Astrocyte (in vitro differentiated cells and primary cell): ENCODE measurements around the gene SCN1B. TPM values are rescaled to one million over a fixed set of nuclear protein-coding genes. Genes with fewer than 3 reads are reported as not detected.
A peak's percentile ranks its signal among the peaks of the same experiment; 100 is the strongest.

Source experiments
- DNase-seq: peaks from one replicate; pipeline ENCODE4 v3.0.0-alpha.2; 2010; ENCODE audit warnings: low read depth
- FAIRE-seq: peaks from 2 replicates; lab custom pipeline; 2011; peaks lifted over from hg19 to GRCh38; lab: Jason Lieb, UNC
- H2AFZ ChIP-seq: 2 replicates; pipeline ENCODE4 v1.6.0; 2012; ENCODE audit warnings: low read depth, low read length, inconsistent platforms
- H3K27ac ChIP-seq: 2 replicates; pipeline ENCODE4 v1.5.1; 2011; ENCODE audit warnings: low read depth, low read length, inconsistent platforms
- H3K27me3 ChIP-seq: 2 replicates; pipeline ENCODE4 v1.6.0; 2011; ENCODE audit warnings: low read length, inconsistent platforms; ENCODE audit not compliant: insufficient read depth
- H3K36me3 ChIP-seq: 2 replicates; pipeline ENCODE4 v1.5.1; 2011; ENCODE audit warnings: low read length, inconsistent platforms; ENCODE audit not compliant: insufficient read depth
- H3K4me1 ChIP-seq: 2 replicates; pipeline ENCODE4 v1.5.1; 2011; ENCODE audit warnings: low read length, inconsistent platforms; ENCODE audit not compliant: insufficient read depth
- H3K4me2 ChIP-seq: 2 replicates; pipeline ENCODE4 v1.6.0; 2012; ENCODE audit warnings: low read length, inconsistent platforms
- H3K4me3 ChIP-seq: 2 replicates; pipeline ENCODE4 v1.5.1; 2011; ENCODE audit warnings: low read depth, mild to moderate bottlenecking, low read length, inconsistent platforms; ENCODE audit not compliant: insufficient read depth
- H3K79me2 ChIP-seq: 2 replicates; pipeline ENCODE4 v1.6.0; 2012; ENCODE audit warnings: mild to moderate bottlenecking, low read length, inconsistent platforms; ENCODE audit not compliant: insufficient read depth
- H3K9ac ChIP-seq: 2 replicates; pipeline ENCODE4 v1.6.0; 2012; ENCODE audit warnings: mild to moderate bottlenecking, low read length, inconsistent platforms
- H3K9me3 ChIP-seq: 2 replicates; pipeline ENCODE4 v1.5.1; 2012; ENCODE audit warnings: low read depth, mild to moderate bottlenecking, low read length, inconsistent platforms; ENCODE audit not compliant: insufficient read depth
- H4K20me1 ChIP-seq: 2 replicates; pipeline ENCODE4 v1.6.0; 2012; ENCODE audit warnings: low read length, inconsistent platforms; ENCODE audit not compliant: insufficient read depth
- H3K27ac Mint-ChIP-seq: one replicate; pipeline ENCODE4 v1.8.0; 2021; ENCODE audit warnings: mild to moderate bottlenecking, mixed read lengths; ENCODE audit not compliant: unreplicated experiment
- H3K27me3 Mint-ChIP-seq: one replicate; pipeline ENCODE4 v1.8.0; 2021; ENCODE audit warnings: low read depth, mixed read lengths; ENCODE audit not compliant: unreplicated experiment
- H3K36me3 Mint-ChIP-seq: one replicate; pipeline ENCODE4 v1.8.0; 2021; ENCODE audit warnings: low read depth, mixed read lengths; ENCODE audit not compliant: unreplicated experiment
- H3K4me1 Mint-ChIP-seq: one replicate; pipeline ENCODE4 v1.8.0; 2021; ENCODE audit warnings: low read depth, mixed read lengths; ENCODE audit not compliant: unreplicated experiment
- H3K4me3 Mint-ChIP-seq: one replicate; pipeline ENCODE4 v1.8.0; 2021; ENCODE audit warnings: mild to moderate bottlenecking, moderate library complexity, mixed read lengths; ENCODE audit not compliant: unreplicated experiment
- H3K9me3 Mint-ChIP-seq: one replicate; pipeline ENCODE4 v1.8.0; 2021; ENCODE audit warnings: mild to moderate bottlenecking, mixed read lengths; ENCODE audit not compliant: unreplicated experiment
- CTCF ChIP-seq: IDR thresholded peaks from 2 replicates; pipeline ENCODE4 v1.5.1; 2011; ENCODE audit warnings: low read depth, mild to moderate bottlenecking, inconsistent platforms, low read length, moderate library complexity; ENCODE audit not compliant: insufficient read depth
- EZH2 ChIP-seq: IDR thresholded peaks from 2 replicates; pipeline ENCODE4 v1.6.1; 2012; ENCODE audit warnings: mild to moderate bottlenecking, low read length, inconsistent platforms; ENCODE audit not compliant: insufficient read depth
- total RNA-seq: library from RNA; stranded (reverse); gene quantifications from 2 replicates; pipeline ENCODE4 v1.2.1, GENCODE V29; 2021

The SCN1B gene
- total RNA-seq, 1 donor from 2014 or later, result 3.0 TPM

GRCh38 chr19:35087393-35087792, 57.1 kb downstream of the SCN1B start:
- no peaks in the 10 kb centered on the region for H4K20me1 ChIP-seq
- H3K27ac Mint-ChIP-seq, result peak overlapping the region; percentile 4
- no peaks in the 10 kb centered on the region for H3K36me3 Mint-ChIP-seq
- H3K4me1 ChIP-seq, result peaks cover 17% of the 10 kb centered on the region
- H3K9me3 Mint-ChIP-seq, result no peaks in the 10 kb centered on the region
- TF ChIP-seq EZH2, result no peak
- no peak for TF ChIP-seq CTCF
- no peaks in the 10 kb centered on the region for H3K27me3 ChIP-seq
- no peak overlapping the region for H3K9ac ChIP-seq
- H2AFZ ChIP-seq, result no peak overlapping the region
- H3K36me3 ChIP-seq, result no peaks in the 10 kb centered on the region
- no peak overlapping the region for H3K4me3 ChIP-seq
- H3K27me3 Mint-ChIP-seq, result peaks cover 8% of the 10 kb centered on the region
- FAIRE-seq, result no peak
- no peak for DNase-seq
- H3K27ac ChIP-seq, result no peak overlapping the region
- H3K4me3 Mint-ChIP-seq, result no peak overlapping the region
- H3K79me2 ChIP-seq, result no peaks in the 10 kb centered on the region
- H3K9me3 ChIP-seq, result no peaks in the 10 kb centered on the region
- H3K4me1 Mint-ChIP-seq, result peaks cover 5% of the 10 kb centered on the region
- H3K4me2 ChIP-seq, result no peak overlapping the region

DNA sequence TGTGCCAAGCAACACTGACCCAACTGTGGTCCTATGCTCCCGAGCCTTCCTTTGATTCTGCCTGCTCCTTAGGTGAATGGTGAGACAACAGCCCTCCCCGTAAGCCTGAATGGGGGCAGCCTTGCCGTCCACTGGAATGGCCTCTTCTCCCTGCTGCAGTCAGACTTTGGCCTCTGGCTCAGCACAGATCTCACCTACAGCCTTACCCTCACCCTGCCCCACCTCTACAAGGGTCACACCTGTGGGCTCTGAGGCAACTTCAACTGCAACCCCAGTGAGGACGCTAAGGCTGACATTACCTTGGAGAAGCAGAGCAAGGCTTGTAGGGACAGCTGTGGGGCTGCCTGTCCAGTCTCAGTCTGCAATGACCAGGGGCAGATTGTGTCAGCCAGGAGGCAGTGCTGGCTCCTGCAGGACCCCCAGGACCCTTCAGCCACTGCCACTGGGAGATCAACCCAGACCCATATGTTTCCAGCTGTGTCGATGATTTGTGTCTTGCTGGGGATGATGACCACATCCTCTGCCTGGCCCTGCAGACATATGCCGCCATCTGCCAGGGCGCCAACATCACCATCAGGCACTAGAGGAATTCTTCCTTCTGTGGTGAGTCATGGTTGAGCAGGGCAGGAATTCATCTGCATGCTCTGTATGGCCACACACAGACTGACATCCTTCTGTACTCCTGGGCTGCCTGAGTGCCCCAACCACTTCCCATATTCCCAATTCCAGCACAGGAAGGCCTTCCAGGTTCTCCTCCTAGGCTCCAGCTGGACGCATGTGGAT, 58.1 kb downstream of the SCN1B start:
- peaks cover 8% of the 10 kb centered on the region for H3K27me3 Mint-ChIP-seq
- H3K27ac Mint-ChIP-seq, result peak overlapping the region; percentile 79
- H3K9ac ChIP-seq, result no peak overlapping the region
- no peaks in the 10 kb centered on the region for H3K9me3 ChIP-seq
- H3K4me1 ChIP-seq, result peaks cover 17% of the 10 kb centered on the region
- DNase-seq, result peak; percentile 80
- FAIRE-seq, result peak; percentile 78
- no peak overlapping the region for H2AFZ ChIP-seq
- no peak overlapping the region for H3K4me3 ChIP-seq
- TF ChIP-seq CTCF (no peak), EZH2 (no peak)
- H3K4me3 Mint-ChIP-seq, result no peak overlapping the region
- H3K4me1 Mint-ChIP-seq, result peaks cover 5% of the 10 kb centered on the region
- H3K4me2 ChIP-seq, result peak overlapping the region; percentile 54
- H3K79me2 ChIP-seq, result no peaks in the 10 kb centered on the region
- H4K20me1 ChIP-seq, result no peaks in the 10 kb centered on the region
- no peaks in the 10 kb centered on the region for H3K36me3 ChIP-seq
- no peaks in the 10 kb centered on the region for H3K27me3 ChIP-seq
- no peaks in the 10 kb centered on the region for H3K9me3 Mint-ChIP-seq
- no peaks in the 10 kb centered on the region for H3K36me3 Mint-ChIP-seq
- no peak overlapping the region for H3K27ac ChIP-seq

DNA sequence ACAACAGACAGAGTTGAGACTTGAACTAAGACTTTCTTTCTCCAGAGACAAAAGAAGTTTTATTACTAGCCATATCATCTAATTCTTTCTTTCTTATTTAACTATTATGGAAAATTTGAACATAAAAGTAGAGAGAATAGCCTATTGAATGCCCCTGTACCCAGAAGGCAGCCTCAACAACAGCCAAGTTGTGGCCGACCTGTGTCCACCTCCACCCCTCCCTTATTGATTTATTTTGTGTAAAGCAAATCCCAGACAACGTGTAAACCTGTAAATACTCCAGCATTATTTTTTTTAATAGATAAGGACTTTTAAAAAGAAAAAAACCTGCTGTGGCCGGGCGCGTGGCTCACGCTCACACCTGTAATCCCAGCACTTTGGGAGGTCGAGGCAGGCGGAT, 59.3 kb downstream of the SCN1B start:
- H4K20me1 ChIP-seq, result no peaks in the 10 kb centered on the region
- H3K4me1 Mint-ChIP-seq, result peaks cover 5% of the 10 kb centered on the region

More for the DNA sequence above, 59.3 kb downstream of the SCN1B start:
- FAIRE-seq (no peak), DNase-seq (no peak)
- Histone ChIP-seq H3K4me2 (no peak overlapping the region), H3K9me3 (no peaks in the 10 kb centered on the region), H3K9ac (no peak overlapping the region), H2AFZ (no peak overlapping the region), H3K4me1 (peaks cover 17% of the 10 kb centered on the region), H3K27ac (no peak overlapping the region), H3K36me3 (no peaks in the 10 kb centered on the region), H3K4me3 (no peak overlapping the region), H3K27me3 (no peaks in the 10 kb centered on the region), H3K79me2 (no peaks in the 10 kb centered on the region)
- TF ChIP-seq EZH2 (no peak), CTCF (no peak)
- H3K9me3 Mint-ChIP-seq, result no peaks in the 10 kb centered on the region
- H3K27me3 Mint-ChIP-seq, result peaks cover 10% of the 10 kb centered on the region
- no peak overlapping the region for H3K27ac Mint-ChIP-seq
- no peak overlapping the region for H3K4me3 Mint-ChIP-seq
- H3K36me3 Mint-ChIP-seq, result no peaks in the 10 kb centered on the region
